Esophagus squamous epithelium (tissue), 5 donors: ENCODE measurements around the gene ARFGEF3. TPM values are rescaled to one million over a fixed set of nuclear protein-coding genes. Genes with fewer than 3 reads are reported as not detected.

Source experiments
- DNase-seq: peaks from one replicate; lab custom pipeline; 2025; lab: John Stamatoyannopoulos, UW
- H3K27ac ChIP-seq, 4 donors: fragments of 200-600 bp; sonication (generic); one replicate each; pipeline ENCODE4 v1.5.1; 2016 to 2019; ENCODE audit warnings: mild to moderate bottlenecking in 1 of 4
- H3K27me3 ChIP-seq, 4 donors: fragments of 200-600 bp; sonication (generic); 1 replicate in 3 of 4; 2 replicates in 1 of 4; pipeline versions ENCODE4 v1.5.1 to v1.6.0; 2017 to 2021; ENCODE audit warnings: antibody characterized with exemption in 1 of 4
- H3K36me3 ChIP-seq, 3 donors: fragments of 200-600 bp; sonication (generic); one replicate each; pipeline ENCODE4 v1.5.1; 2016 to 2019
- H3K4me1 ChIP-seq, 3 donors: fragments of 200-600 bp; sonication (generic); one replicate each; pipeline ENCODE4 v1.5.1; 2017 to 2019
- H3K4me3 ChIP-seq, 4 donors: fragments of 200-600 bp; sonication (generic); 1 replicate in 3 of 4; 2 replicates in 1 of 4; pipeline ENCODE4 v1.5.1; 2016 to 2019; ENCODE audit warnings: mild to moderate bottlenecking in 2 of 4, moderate library complexity in 1 of 4
- H3K9me3 ChIP-seq, 3 donors: fragments of 200-600 bp; sonication (generic); one replicate each; pipeline ENCODE4 v1.5.1; 2016 to 2019
- POLR2A ChIP-seq, 4 donors: fragments of 450-650 bp; IDR thresholded peaks; one replicate each; pipeline ENCODE4 v1.6.1; 2017; ENCODE audit warnings: antibody characterized with exemption in 4 of 4, mild to moderate bottlenecking in 4 of 4, moderate library complexity in 3 of 4
- WGBS, 2 donors: methylation state at CpG; one replicate each; pipeline ENCODE4 v1.1.5; 2018; 5-methylcytosine and 5-hydroxymethylcytosine counted together
- intact Hi-C: fragments of 100-400 bp; cut with DNase I; formaldehyde crosslinking; loops from one replicate; pipeline ENCODE4 v1.15.0; 2022
- total RNA-seq, 4 donors: library from RNA; depleted of rRNA; stranded (reverse); fragments of >200 nt; gene quantifications; one replicate each; pipeline ENCODE4 v1.1.0, GENCODE V29; 2016
- TF ChIP-seq, protein P1 (sequence below), 6 experiments: fragments of 450-650 bp in 4 of 6; fragments of 200-600 bp in 2 of 6; sonication (generic) in 2 of 6; IDR thresholded peaks; one replicate each; pipeline ENCODE4 v1.5.1; 2016 to 2019; ENCODE audit warnings: antibody characterized with exemption in 6 of 6, mild to moderate bottlenecking in 4 of 6, moderate library complexity in 4 of 6
- donor health status: DM: yes; HTN: yes; CAD: no.

ARFGEF3 gene
- total RNA-seq, 4 donors from 2014 or later, result 0.92 to 1.0 (median 0.99) TPM

- no peak for TF ChIP-seq POLR2A (IDR thresholded peaks at IDR 0.05)
- TF ChIP-seq, protein P1, sequence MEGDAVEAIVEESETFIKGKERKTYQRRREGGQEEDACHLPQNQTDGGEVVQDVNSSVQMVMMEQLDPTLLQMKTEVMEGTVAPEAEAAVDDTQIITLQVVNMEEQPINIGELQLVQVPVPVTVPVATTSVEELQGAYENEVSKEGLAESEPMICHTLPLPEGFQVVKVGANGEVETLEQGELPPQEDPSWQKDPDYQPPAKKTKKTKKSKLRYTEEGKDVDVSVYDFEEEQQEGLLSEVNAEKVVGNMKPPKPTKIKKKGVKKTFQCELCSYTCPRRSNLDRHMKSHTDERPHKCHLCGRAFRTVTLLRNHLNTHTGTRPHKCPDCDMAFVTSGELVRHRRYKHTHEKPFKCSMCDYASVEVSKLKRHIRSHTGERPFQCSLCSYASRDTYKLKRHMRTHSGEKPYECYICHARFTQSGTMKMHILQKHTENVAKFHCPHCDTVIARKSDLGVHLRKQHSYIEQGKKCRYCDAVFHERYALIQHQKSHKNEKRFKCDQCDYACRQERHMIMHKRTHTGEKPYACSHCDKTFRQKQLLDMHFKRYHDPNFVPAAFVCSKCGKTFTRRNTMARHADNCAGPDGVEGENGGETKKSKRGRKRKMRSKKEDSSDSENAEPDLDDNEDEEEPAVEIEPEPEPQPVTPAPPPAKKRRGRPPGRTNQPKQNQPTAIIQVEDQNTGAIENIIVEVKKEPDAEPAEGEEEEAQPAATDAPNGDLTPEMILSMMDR (IDR thresholded peaks at IDR 0.05), result no peak
- DNase-seq, result no peak
- Histone ChIP-seq H3K9me3 (no peaks in the 10 kb centered on the region), H3K27me3 (no peaks in the 10 kb centered on the region), H3K4me3 (no peak overlapping the region), H3K4me1 (peaks cover 4 to 24% (median 5%) of the 10 kb centered on the region in 3 donors), H3K27ac (peak overlapping the region in 3 of 4 donors; percentile 31 to 68 (median 57)), H3K36me3 (no peaks in the 10 kb centered on the region)
- intact Hi-C loops, result no loop called here
- WGBS, 2 donors, result 26 to 33% methylated on average over 4 of the region's 4 CpGs
Observed at GRCh38 chr6:138231381-138231886, 69.7 kb downstream of the ARFGEF3 start.

DNA sequence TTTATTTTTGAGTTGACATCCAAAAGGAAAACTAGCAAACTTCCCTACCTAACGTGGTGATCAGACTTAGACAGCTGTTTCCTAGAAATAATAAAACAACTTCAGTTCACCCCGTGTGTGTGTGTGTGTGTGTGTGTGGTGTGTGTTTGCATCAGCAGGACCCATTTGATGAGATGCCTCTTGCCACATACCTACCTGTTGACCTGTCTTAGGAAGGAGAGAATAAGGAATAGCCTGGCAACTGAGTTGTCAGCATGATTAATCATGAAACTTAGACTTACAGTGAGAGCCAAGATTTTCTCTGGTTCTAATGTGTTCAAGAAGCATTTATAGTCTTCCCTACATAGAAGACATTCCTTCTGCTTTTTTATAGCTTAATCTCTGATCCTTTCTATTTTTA lies 72.6 kb downstream of the ARFGEF3 start:
- peaks cover 4 to 24% (median 5%) of the 10 kb centered on the region in 3 donors for H3K4me1 ChIP-seq
- H3K4me3 ChIP-seq, result no peak overlapping the region
- H3K9me3 ChIP-seq, result no peaks in the 10 kb centered on the region
- no peak for DNase-seq
- H3K36me3 ChIP-seq, result no peaks in the 10 kb centered on the region
- TF ChIP-seq, protein P1 (IDR thresholded peaks at IDR 0.05), result no peak
- no peak for TF ChIP-seq POLR2A (IDR thresholded peaks at IDR 0.05)
- 8 to 17% methylated on average over 2 of the region's 2 CpGs for WGBS, 2 donors
- intact Hi-C loops, result no loop called here
- H3K27ac ChIP-seq, result no peak overlapping the region
- H3K27me3 ChIP-seq, result no peaks in the 10 kb centered on the region

DNA sequence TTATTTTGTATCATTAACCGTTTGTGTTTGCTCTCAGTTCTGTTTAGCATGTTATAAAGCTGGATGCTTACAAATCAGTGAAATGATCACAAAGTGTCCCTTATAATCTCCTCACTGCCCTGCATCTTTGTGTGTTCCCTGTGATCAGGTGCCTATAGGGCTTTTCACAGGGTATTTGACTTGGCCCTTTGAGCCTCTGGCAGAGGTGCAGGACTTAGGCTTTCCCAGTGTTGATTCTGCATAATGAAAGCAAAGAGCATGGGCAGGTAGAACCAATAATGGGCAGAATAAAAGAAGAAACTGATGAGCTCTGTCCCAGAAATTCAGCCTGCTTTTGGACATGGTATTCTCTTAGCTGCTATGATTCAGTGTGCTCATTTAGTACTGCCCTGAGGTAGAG lies 73.5 kb downstream of the ARFGEF3 start:
- DNase-seq, result no peak
- no peaks in the 10 kb centered on the region for H3K27me3 ChIP-seq

GRCh38 chr6:138235693-138236092 lies 74.0 kb downstream of the ARFGEF3 start:
- no peak overlapping the region for H3K27ac ChIP-seq
- TF ChIP-seq, protein P1 (IDR thresholded peaks at IDR 0.05), result no peak
- no peak for TF ChIP-seq POLR2A (IDR thresholded peaks at IDR 0.05)
- no peak overlapping the region for H3K4me3 ChIP-seq
- WGBS, 2 donors, result 71 to 72% methylated on average over 1 of the region's 1 CpG
- peaks cover 0 to 1% (median 0%) of the 10 kb centered on the region in 4 donors for H3K27me3 ChIP-seq
- peaks cover 4 to 23% (median 5%) of the 10 kb centered on the region in 3 donors for H3K4me1 ChIP-seq
- intact Hi-C loops, result no loop called here
- no peak for DNase-seq
- H3K36me3 ChIP-seq, result no peaks in the 10 kb centered on the region
- no peaks in the 10 kb centered on the region for H3K9me3 ChIP-seq

More for the DNA sequence above, 73.5 kb downstream of the ARFGEF3 start:
- WGBS, 2 donors, result 62 to 74% methylated on average over 1 of the region's 1 CpG
- Histone ChIP-seq H3K27ac (no peak overlapping the region), H3K9me3 (no peaks in the 10 kb centered on the region), H3K4me3 (no peak overlapping the region), H3K4me1 (peaks cover 4 to 24% (median 5%) of the 10 kb centered on the region in 3 donors), H3K36me3 (no peaks in the 10 kb centered on the region)
- TF ChIP-seq POLR2A (IDR thresholded peaks at IDR 0.05), result no peak
- TF ChIP-seq, protein P1 (IDR thresholded peaks at IDR 0.05), result no peak
- intact Hi-C loops, result no loop called here

GRCh38 chr6:138237463-138237862 lies 75.7 kb downstream of the ARFGEF3 start:
- H3K4me1 ChIP-seq, result peaks cover 0 to 7% (median 0%) of the 10 kb centered on the region in 3 donors
- intact Hi-C loops, result no loop called here
- no peaks in the 10 kb centered on the region for H3K36me3 ChIP-seq

More at GRCh38 chr6:138237463-138237862, 75.7 kb downstream of the ARFGEF3 start:
- Histone ChIP-seq H3K27me3 (peaks cover 0 to 8% (median 0%) of the 10 kb centered on the region in 4 donors), H3K9me3 (no peaks in the 10 kb centered on the region), H3K4me3 (no peak overlapping the region), H3K27ac (no peak overlapping the region)
- WGBS, 2 donors, result 87 to 100% methylated on average over 2 of the region's 2 CpGs
- TF ChIP-seq POLR2A (IDR thresholded peaks at IDR 0.05), result no peak
- DNase-seq, result no peak
